ENCODE results near the gene SFXN1. TPM values are rescaled to one million over a fixed set of nuclear protein-coding genes. Genes with fewer than 3 reads are reported as not detected.
"Not testable (repeated sequence)": the region's sequence is repeated elsewhere in the genome, so short reads cannot be mapped to it uniquely, and the experiment has no call there.

Gene SFXN1
- total RNA-seq, 1 donor from 2014 or later = 36.3 TPM

DNA sequence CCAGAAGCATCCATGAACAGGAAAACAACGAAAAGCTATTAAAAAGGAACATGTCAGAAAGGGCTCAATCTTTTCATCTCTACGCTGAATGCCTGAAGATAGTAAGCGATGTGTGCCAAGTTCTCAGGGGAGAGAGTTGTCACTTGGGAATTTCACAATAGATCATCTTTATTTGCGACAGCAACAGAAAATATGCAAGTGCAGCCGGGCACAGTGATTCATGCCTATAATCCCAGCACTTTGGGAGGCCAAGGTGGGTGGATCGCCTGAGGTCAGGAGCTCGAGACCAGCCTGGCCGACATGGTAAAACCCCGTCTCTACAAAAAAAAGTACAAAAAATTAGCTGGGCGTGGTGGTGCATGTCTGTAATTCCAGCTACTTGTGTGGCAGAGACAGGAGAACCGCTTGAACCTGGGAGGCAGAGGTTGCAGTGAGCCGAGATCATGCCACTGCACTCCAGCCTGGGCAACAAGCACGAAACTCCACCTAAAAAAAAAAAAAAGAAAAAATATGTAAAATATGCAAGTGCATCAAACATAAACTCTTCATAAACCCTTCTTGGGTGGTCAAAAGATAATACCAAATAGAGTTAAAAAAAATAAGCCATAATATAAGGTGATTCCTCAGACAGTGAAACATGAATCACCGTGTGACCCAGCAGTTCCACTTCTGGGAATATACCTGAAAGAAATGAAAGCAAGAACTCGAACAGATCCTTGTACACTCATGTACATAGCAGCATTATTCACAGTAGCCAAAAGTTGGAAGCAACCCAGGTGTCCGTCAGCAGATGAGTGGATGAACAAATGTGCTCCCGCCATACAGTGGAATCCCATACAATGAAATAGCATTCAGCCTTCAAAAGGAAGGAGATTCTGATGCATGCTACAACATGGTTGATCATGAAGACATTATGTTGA is 16.2 kb downstream of the SFXN1 start:
- no peak for DNase-seq (ENCODE audit: low read depth in 2 of 2)

GRCh38 chr5:175501759-175502158 is 23.4 kb downstream of the SFXN1 start:
- no peak for DNase-seq (ENCODE audit: low read depth in 2 of 2)

GRCh38 chr5:175507671-175508070 is 29.3 kb downstream of the SFXN1 start:
- not testable (repeated sequence) for DNase-seq (ENCODE audit: low read depth in 2 of 2)

DNA sequence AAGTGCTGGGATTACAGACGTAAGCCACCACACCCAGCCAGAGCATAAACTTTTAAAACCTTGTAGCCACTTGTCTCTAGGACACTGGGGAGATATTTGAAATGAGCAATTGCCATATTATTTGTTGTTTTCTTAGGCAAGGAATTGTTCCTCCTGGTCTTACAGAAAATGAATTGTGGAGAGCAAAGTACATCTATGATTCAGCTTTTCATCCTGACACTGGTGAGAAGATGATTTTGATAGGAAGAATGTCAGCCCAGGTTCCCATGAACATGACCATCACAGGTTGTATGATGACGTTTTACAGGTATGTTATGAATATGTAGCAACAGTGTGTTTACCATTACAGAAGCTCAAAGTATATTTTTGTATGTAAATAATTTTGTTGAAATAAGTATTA is 30.5 kb downstream of the SFXN1 start:
- DNase-seq (ENCODE audit: low read depth in 2 of 2) = no peak

- DNase-seq (ENCODE audit: low read depth in 2 of 2) = no peak
Observed at GRCh38 chr5:175513297-175513696, 34.9 kb downstream of the SFXN1 start.

GRCh38 chr5:175513726-175514125 is 35.4 kb downstream of the SFXN1 start:
- no peak for DNase-seq (ENCODE audit: low read depth in 2 of 2)

- no peak for DNase-seq (ENCODE audit: low read depth in 2 of 2)
Observed at GRCh38 chr5:175516933-175517823, 38.8 kb downstream of the SFXN1 start.

GRCh38 chr5:175517824-175518450 is 39.6 kb downstream of the SFXN1 start:
- peak in 1 of 2 donors; percentile 14 for DNase-seq (ENCODE audit: low read depth in 2 of 2)

DNA sequence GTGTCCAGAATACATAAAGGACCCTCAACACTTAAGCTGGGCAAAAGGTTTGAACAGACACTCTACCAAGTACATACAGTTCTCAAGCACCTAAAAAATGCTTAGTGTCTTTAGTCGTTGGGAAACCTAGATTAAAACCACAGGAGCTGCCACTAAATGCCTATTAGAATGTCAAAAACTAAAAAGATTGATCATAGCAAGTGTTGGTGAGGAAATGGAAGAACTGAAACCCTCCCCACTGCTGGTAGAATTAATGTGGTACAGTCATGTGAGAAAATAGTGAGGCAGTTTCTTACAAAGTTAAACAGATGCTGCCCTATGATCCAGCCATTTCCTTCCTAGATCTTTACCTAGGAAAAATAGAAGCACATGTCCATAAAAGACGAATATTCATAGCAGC is 40.6 kb downstream of the SFXN1 start:
- DNase-seq (ENCODE audit: low read depth in 2 of 2) = no peak

GRCh38 chr5:175520321-175520720 is 42.0 kb downstream of the SFXN1 start:
- DNase-seq (ENCODE audit: low read depth in 2 of 2) = no peak

DNA sequence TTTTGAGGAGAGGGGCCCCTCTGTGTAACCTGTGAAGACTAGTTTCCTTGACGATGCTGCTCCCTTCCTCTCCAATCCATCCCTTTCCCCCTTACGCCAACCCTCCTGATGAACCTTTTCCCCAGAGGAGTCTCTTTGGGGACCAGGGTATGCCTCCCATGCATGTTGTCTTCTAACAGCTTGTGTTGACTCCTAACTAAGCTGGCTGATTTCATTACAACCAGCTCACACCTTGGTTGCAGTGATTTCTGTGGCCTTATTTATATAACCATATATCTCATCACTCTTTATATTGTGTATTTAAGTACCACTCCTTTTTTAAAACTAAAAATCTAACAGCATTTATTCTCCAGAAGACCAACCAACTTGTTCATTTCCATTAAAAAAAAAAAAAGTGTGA is 42.5 kb downstream of the SFXN1 start:
- DNase-seq (ENCODE audit: low read depth in 2 of 2) = no peak

GRCh38 chr5:175521313-175521833 is 43.0 kb downstream of the SFXN1 start:
- DNase-seq (ENCODE audit: low read depth in 2 of 2) = no peak

DNA sequence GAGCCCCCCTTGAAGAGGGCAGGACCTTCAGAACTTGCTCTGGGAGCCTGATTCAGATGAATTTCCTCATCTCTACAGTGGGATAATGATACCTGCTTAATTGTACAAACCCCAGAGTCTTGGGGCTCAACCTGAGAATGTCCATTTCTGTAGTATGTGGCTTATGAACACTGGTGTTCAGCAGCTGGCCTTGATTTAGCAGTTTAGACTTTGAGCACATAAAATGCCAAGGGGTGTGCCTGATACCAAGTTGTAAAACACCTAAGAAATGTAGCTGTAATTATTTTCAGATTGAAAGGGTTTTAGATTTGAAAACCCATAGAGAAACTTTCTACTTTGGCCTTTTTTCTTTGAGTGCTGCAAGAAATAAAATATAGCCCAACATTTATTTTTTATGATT is 44.9 kb downstream of the SFXN1 start:
- no peak for DNase-seq (ENCODE audit: low read depth in 2 of 2)

DNA sequence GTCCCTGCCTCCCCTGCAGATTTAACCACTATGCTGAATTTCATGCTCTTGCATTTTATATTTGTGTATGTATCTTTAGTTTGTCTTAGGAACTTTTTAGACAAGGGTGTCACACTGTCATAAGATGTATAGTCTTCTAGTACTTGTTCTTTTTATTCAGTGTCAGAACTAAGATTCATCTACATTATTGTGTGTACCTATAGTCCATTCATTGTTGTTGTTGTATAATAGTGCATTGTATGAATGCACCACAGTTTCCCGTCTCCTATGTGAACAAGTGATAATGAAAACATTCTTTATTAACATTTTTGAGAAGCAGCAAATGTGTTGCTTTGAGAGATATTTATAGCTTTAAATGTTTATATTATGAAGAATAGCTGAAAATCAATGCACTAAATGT is 45.9 kb downstream of the SFXN1 start:
- DNase-seq (ENCODE audit: low read depth in 2 of 2) = no peak

DNA sequence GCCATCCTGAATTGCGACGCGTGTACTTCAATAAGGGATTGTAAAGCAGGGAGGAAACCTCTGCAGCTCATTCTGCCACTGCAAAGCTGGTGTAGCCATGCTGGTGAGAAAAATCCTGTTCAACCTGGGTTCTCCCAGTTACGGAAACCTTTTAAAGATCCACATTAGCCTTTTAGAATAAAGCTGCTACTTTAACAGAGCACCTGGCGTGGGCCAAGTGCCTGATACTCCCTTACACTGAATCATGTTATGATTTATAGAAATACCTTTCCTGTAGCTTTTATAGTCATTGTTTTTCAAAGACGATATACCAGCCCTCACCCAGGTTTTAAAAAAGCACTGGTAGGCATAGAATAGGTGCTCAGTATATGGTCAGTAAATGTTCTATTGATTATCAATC is 48.3 kb downstream of the SFXN1 start:
- no peak for DNase-seq (ENCODE audit: low read depth in 2 of 2)

DNA sequence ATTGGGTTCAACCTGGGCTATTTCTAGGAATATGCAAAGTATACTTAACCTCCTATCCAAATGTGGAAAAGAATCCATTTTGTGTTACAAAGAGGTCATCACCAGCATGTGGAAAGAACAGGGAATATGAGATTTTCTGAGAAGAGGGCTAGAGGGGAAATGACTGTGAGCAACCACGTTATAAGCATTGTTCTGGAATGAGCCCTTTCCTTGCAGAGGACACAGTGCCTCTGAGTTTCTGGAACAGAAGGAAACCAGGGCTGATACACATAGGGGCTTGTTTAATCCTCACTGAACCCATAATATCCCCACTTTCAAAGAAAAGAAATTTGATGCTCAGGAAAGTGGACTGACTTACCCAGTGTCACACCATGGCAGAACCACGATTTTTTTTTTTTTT is 53.0 kb downstream of the SFXN1 start:
- peak in 1 of 2 donors; percentile 17 for DNase-seq (ENCODE audit: low read depth in 2 of 2)

DNA sequence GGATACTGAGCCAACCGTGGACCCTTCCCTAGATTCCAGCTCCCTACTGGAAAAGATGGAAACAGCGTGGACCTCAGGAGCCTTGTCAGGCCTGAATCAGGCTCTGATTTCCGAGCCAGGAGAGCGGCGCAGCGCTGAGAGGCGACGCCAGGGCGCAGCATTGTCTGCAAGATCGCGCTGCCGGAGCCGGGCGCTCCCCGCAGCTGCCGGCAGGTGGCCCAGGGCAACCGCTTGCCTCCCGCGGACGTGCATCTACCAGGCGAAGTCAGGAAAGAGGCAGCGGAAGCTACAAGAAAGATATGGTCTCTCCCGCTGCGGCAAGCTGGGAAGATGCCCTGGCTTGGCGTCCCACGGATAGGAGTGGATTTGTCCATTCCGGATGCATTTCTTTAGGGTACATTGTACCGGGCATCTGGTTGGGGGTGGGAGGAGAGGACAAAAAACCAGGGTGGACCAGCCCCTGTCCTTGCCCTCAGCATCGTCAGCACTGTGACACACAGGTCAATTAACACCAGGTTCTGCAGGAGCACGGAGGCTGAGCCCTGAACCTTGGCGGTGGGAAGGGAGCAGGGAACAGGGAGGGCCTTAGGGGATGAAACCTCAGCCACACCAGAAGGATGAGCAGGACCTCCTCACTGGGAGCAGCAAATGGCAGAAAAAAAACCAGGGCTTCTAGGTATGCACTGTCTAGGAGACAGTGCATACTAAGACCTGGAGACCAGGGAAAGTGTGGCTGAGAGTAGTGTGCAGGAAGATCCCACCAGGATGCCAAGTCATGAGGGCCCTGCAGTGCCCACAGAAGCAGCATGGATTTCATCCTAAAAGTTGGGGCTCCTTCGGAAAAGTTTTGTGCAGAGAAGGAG is 55.9 kb downstream of the SFXN1 start:
- peak; percentile 79 to 83 for DNase-seq (ENCODE audit: low read depth in 2 of 2)

- DNase-seq (ENCODE audit: low read depth in 2 of 2) = not testable (repeated sequence)
Observed at GRCh38 chr5:175535331-175535730, 57.0 kb downstream of the SFXN1 start.

DNA sequence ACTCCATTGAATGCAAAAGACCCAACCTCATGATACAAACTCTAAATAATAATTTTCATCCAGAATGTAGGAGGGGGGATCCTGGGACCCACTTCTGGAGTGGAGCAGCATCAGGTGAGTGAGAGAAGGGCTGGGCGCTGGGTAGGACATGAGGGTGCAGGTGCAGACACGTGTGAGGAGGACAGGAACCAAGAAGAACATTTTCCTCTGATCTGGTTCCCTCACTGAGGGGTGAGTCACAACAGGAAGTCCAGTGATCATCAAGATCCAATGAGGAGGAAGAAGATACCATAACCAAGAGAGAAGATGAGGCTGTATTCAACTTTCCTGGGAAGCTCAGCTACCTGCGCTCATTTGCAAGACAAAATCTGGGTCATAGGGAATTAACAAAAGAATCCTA is 57.4 kb downstream of the SFXN1 start:
- DNase-seq (ENCODE audit: low read depth in 2 of 2) = no peak

DNA sequence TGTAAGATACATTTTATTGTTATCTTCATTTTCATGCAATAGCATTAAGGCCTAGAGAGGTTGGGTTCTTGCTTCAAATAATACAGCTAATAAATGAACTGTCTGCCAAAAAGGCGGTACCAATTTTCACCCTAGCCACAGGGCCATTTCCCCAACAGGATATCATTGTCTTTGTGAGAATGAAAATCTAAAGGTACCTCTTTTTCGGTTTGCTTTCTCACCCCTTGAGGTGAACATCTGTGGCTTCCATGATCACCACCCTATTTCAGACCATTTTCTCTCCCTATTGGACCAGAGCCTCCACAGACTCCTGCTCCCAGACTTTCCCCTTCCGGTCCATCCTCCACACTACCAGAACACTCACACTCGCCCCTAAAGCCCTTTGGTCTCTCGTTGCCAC is 60.2 kb downstream of the SFXN1 start:
- DNase-seq (ENCODE audit: low read depth in 2 of 2) = no peak

DNA sequence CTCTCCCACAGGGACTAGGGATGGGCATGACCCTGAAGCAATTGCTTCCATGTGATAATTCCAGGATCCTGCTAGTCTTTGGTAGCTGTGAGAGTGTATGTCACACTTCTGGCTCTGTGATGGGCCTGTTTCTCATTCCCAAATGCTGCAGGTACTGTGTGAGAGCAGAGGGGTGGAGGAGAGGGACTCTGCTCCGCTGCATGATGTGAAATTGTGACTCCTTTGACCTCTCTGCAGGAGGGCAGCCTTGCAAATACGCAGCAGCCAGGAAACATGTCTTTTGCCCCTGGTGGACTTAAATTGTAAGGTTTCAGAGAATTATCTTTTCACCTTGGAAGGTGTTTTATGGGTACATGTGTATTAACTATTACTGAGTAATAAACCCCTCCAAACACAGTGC is 61.6 kb downstream of the SFXN1 start:
- no peak for DNase-seq (ENCODE audit: low read depth in 2 of 2)
